ENCODE data around the gene ZNF532.

- TF ChIP-seq CTCF (conservative IDR thresholded peaks at IDR 0.05), result no peak
- no peak for TF ChIP-seq EZH2 (IDR thresholded peaks at IDR 0.05; ENCODE audit: low read depth)
These were observed 46.6 kb downstream of the ZNF532 start for GRCh38 chr18:58911241-58911640.
